Adipose tissue (tissue), 3 donors: Measurements from ENCODE around the gene SLC25A19. TPM values are rescaled to one million over a fixed set of nuclear protein-coding genes. Genes with fewer than 3 reads are reported as not detected.

Experiments used
- H3K27ac ChIP-seq: one replicate; pipeline ENCODE4 v1.5.1; 2013; ENCODE audit warnings: low read depth, low read length
- WGBS, 3 donors: extraction: QIAGEN DNeasy Blood & Tissue Kit; methylation state at CpG; one replicate each; pipeline ENCODE4 v1.1.7; 2013; 5-methylcytosine and 5-hydroxymethylcytosine counted together
- polyA plus RNA-seq, 3 donors: library from polyadenylated mRNA; stranded (reverse); fragments of 200-250 nt; gene quantifications; one replicate each; pipeline ENCODE4 v1.2.3, GENCODE V29; 2013
- donor health status: healthy with polysubstance abuse.
- donor health status: Bipolar disorder and iron deficiency.
- donor health status: healthy.

Gene SLC25A19
- 10 to 100 TPM in 2 of 3 donors, 1 to 10 TPM in 1; 8.1 to 13.8 (median 12.4) TPM for polyA plus RNA-seq

GRCh38 chr17:75289115-75289831 lies at the start of gene SLC25A19:
TSS of gene SLC25A19 (minus strand) at chr17:75289433. CDS start at chr17:75286764, 2,669 bp downstream.
- H3K27ac ChIP-seq: peak within 1 kb of the TSS; percentile 52
- WGBS, 3 donors: 0% methylated on average over 64 to 65 of the region's 65 CpGs

- no peak overlapping the region for H3K27ac ChIP-seq
- 20 to 73% (median 20%) methylated on average over 6 of the region's 6 CpGs for WGBS, 3 donors
Measured at GRCh38 chr17:75338335-75338734, 49.1 kb upstream of the SLC25A19 start.

- WGBS, 3 donors: 61 to 84% (median 80%) methylated on average over 3 of the region's 3 CpGs
- H3K27ac ChIP-seq: no peak overlapping the region
Measured at GRCh38 chr17:75335315-75335714, 46.1 kb upstream of the SLC25A19 start.

- no peak overlapping the region for H3K27ac ChIP-seq
- 96 to 98% (median 98%) methylated on average over 3 of the region's 3 CpGs for WGBS, 3 donors
Measured at GRCh38 chr17:75334723-75335122, 45.5 kb upstream of the SLC25A19 start.

- no peak overlapping the region for H3K27ac ChIP-seq
- 65 to 78% (median 69%) methylated on average over 6 of the region's 6 CpGs for WGBS, 3 donors
Measured at GRCh38 chr17:75331671-75332070, 42.4 kb upstream of the SLC25A19 start.

DNA sequence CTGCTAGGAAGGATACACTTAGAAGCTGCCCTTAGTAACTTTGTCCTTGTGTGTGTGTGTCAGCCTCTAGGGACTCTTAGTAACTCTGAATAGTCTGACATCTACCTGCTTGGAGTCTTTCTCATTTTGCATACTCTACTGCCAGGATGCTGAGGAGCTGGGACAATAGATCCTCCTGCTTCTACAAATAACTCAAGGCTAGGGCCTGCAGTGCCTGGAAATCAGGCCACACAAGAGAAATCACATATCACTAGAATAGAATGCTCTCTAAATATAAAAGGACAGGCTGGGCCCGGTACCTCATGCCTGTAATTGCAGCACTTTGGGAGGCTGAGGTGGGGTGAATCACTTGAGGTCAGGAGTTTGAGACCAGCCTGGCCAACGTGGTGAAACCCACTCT lies 38.5 kb upstream of the SLC25A19 start:
- H3K27ac ChIP-seq: no peak overlapping the region
- 70 to 89% (median 82%) methylated on average over 2 of the region's 2 CpGs for WGBS, 3 donors

GRCh38 chr17:75326226-75326848 lies 37.1 kb upstream of the SLC25A19 start:
- 41 to 71% (median 49%) methylated on average over 5 of the region's 5 CpGs for WGBS, 3 donors
- no peak overlapping the region for H3K27ac ChIP-seq

- WGBS, 3 donors: 26 to 60% (median 27%) methylated on average over 7 of the region's 7 CpGs
- H3K27ac ChIP-seq: no peak overlapping the region
Measured at GRCh38 chr17:75325827-75326225, 36.6 kb upstream of the SLC25A19 start.

DNA sequence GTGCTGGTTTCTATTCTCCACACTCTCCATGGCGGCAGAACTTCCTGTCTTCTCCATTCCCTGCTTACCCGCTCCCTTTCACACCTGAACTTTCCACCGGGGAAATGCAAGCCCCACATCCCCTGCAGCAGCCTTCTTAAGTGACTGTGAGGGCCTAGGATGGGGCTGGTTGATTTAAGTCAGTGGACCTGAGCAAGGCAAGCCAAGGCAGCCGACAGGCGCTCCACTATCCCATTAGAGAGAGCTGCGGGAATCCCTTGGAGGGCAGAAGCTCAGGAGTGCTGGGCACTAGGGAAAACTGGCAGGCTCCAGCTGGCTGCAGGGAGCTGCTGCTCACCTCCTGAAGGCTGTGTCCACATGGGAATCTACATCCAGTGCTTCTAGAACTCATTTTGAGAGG lies 36.1 kb upstream of the SLC25A19 start:
- WGBS, 3 donors: 68 to 86% (median 69%) methylated on average over 6 of the region's 6 CpGs
- no peak overlapping the region for H3K27ac ChIP-seq

DNA sequence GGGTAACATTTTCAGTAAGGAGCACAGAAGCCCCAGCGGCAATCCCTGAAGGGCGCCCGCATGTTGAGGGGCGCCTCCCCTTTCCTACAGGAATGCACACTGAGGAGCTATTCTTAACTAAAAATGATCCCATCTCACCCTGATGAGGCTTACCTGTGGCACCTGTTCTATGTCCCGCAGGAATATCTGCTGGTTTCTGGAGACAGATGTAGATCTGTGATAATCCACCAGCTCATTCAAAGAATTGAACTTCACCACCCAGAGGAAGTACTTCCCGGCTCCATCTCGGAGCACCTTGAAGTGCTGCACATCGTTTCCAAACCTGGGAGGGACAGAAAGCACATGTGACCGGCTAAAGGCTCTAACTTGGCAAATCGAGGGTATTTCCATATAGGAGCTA lies 32.3 kb upstream of the SLC25A19 start:
- H3K27ac ChIP-seq: no peak overlapping the region
- WGBS, 3 donors: 82 to 90% (median 85%) methylated on average over 10 of the region's 10 CpGs

DNA sequence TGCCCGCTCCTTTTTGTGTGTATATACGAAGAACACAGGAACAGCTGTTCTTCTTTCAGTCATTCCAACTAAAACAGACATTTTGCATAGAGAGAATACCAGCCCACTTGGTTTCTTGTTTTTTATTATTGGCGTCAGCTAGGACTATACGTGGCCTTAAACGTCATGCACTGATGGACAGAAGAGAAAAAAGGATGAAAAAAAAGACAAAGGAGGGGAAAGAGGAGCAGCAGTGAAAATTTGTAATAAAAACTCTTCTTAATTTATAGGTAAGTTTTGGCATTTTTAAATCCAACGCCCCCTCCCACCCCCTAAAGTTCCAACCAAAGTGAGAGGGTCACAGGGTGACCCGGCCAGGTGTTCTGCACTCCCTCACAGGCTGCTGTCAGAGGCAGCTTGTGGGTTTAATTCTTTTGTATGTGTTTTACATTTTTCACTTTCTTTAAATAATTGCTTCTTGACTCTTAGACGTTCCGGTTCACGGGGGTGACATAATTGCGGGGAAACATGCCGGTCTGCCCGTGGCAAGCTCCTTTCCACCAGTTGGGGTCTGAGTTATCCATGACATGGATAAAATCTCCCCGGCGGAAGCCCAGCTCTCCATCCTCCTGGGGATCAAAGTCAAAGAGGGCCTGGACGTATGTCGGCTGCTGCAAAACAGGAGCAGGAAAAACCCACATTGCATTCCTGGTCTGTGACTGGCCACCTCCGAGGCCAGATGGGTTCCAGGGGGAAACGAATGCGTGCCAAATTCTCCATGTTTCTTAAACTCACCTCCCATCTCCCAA lies 30.9 kb upstream of the SLC25A19 start:
- no peak overlapping the region for H3K27ac ChIP-seq

GRCh38 chr17:75318615-75319222 lies 29.5 kb upstream of the SLC25A19 start:
- WGBS, 3 donors: 78 to 90% (median 87%) methylated on average over 10 of the region's 10 CpGs
- no peak overlapping the region for H3K27ac ChIP-seq

More for the DNA sequence above, 30.9 kb upstream of the SLC25A19 start:
- whole genome bisulfite sequencing, 3 donors: 82 to 89% (median 85%) methylated on average over 20 of the region's 20 CpGs

GRCh38 chr17:75318211-75318610 lies 29.0 kb upstream of the SLC25A19 start:
- no peak overlapping the region for H3K27ac ChIP-seq
- WGBS, 3 donors: 63 to 80% (median 72%) methylated on average over 10 of the region's 10 CpGs

- 70 to 83% (median 75%) methylated on average over 11 of the region's 11 CpGs for WGBS, 3 donors
- no peak overlapping the region for H3K27ac ChIP-seq
Measured at GRCh38 chr17:75317671-75318070, 28.4 kb upstream of the SLC25A19 start.

DNA sequence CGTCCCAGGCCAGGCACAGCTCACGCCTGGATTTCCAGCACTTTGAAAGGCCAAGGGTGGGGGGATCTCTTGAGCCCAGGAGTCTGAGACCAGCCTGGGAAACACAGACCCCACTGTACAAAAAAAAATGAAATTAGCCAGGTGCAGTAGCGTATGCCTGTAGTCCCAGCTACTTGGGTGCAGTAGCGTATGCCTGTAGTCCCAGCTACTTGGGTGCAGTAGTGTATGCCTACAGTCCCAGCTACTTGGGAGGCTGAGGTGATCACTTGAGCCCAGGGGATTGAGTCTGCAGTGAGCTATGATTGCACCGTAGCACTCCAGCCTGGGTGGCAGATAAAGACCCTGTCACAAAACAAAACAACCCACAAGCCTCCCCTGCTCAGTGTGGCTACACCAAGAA lies 27.0 kb upstream of the SLC25A19 start:
- 78 to 88% (median 83%) methylated on average over 5 of the region's 5 CpGs for WGBS, 3 donors
- H3K27ac ChIP-seq: no peak overlapping the region

DNA sequence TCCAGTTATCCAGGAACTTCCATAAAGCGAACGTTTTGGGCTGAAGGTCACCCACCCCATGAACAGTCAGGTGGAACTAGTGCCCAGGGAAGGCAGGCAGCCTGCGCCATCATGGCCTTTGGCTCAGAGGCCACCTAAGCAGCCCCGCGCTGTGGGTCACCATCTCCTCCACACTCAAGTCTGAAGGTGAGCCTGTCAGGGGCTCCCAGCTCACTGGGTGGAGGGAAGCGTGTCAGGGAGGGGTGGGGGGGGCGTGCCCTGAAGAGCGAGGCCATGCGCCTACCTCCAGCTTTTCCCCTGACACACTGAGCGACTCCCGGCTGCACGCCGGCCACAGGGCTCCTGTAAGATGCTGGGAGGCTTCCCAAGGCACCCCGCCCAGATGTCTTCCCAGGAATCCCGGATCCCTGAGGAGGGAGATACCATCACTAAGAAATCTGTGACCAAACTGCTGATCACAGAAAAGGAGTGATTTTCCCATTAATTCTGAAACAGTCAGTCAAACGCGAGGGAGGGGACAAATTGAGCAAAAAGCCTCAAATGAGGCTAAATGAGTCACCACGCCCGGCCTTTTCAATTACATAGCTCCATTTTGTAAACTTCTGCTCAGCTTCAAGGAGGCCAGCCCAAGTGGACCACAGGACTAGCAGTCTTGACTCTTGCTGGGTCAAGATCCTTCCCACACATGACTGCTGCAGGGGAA lies 26.5 kb upstream of the SLC25A19 start:
- no peak overlapping the region for H3K27ac ChIP-seq
- 66 to 82% (median 75%) methylated on average over 19 of the region's 19 CpGs for WGBS, 3 donors

GRCh38 chr17:75313941-75314551 lies 24.8 kb upstream of the SLC25A19 start:
- H3K27ac ChIP-seq: no peak overlapping the region
- 57 to 78% (median 60%) methylated on average over 14 of the region's 14 CpGs for WGBS, 3 donors
